Activated T-cell treated with anti-CD3 and anti-CD28 coated beads for 4 hours (primary cell): Measurements from ENCODE around the gene HEXD.
"Not testable (repeated sequence)": the region's sequence is repeated elsewhere in the genome, so short reads cannot be mapped to it uniquely, and the experiment has no call there.

Experiments used
- DNase-seq: peaks from one replicate; pipeline ENCODE4 v3.0.0-alpha.2; 2020

HEXD gene

DNA sequence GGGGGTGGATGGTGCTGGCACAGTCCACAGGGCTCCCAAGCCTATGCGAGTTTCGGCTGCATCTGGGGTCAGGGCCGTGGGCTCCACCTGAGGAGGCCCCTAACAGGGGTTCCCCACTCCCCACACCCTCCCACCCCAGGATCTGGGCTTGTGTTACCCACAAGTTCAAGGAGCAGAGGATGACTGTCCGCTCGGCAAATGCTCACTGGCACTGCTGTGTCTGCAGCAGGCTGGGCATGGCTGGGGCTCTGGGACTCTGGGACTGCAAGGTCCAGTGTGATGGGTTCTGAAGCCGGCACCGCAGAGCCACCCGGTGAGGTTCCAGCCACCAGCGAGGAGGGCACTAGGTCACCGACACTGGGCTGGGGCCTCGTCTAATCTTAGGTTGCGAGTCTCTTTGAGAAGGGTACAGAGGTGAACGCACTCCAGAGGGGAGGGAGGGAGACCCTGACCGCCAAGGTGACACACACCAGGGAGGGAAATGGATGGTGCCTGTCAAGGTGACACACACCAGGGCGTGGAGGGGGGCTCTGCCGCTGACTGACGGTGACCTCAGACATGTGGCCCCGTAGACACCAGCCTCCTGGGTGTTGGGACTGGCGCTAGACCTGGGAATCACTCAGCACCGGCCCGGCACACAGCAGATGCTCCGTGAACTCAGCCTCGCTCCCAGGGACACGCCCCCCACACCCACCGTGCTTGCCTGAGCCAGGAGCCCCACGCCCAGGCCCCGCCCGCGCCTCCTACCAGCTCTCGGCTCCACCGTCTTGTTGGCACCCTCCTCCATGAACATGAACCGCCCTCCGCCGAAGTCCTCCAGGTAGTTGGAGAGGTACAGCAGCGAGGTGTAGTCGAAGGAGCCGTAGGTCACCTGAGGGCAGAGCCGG is 20.5 kb upstream of the HEXD start:
- no peak for DNase-seq

DNA sequence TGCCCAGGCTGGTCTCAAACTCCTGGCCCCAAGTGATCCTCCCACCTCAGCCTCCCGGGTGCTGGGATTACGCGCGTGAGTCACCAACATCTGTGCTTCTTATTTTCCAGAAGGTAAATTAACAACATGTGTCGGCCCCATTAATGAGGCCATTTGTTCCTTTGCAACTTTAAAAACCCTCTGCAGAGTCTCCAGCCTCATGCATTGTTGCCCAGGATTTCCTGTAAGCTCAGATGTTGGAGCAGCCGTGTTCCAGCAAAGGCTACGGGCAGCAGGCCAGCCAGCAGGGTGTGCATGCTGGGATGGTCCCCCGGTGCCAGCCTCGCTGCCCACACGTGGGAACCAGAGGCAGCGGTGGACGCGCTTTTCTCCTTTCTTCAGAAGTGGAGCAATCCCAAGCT is 19.1 kb upstream of the HEXD start:
- no peak for DNase-seq

DNA sequence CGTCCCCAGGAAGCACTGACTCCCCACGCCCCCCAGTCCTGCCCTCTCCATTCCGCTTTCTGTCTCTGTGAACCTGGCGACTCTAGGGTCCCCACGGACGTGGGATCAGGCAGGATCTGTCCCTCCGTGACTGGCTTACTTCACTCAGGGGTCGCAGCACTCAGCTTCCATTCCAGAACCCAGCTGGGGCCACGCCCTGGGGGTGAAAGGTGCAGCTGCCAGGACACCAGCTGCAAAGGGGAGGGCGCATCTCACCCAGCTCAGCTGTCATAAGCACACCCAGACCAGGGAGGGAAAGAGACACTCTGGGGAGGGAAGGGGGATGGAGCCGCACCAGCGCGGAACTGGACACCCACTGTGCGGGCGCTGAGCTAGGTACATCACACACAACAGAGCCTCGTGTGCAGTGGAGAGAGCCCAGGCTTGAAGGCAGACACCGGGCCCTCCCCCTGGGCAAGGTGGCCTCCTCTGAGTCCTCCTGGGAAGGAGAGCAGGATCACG is 18.5 kb upstream of the HEXD start:
- no peak for DNase-seq

DNA sequence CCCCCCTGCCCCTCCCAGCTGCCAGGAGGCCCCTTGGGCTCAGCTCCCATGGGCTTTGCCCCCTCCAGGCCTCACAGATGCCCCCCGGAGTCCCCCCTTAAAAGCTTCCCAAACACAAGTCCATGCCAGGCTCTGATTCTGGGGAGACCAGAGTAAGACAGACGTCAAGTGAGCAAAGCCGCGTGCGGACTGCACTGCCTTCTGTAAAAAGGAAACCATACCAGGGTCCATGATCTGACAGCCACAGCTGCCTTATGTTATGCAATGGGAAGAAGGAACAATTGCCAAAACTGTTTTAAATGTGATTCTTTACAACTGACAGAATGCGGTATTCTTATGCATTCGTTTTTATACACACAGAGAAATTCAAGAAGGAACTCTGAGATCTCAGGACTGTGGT is 17.9 kb upstream of the HEXD start:
- DNase-seq: no peak

DNA sequence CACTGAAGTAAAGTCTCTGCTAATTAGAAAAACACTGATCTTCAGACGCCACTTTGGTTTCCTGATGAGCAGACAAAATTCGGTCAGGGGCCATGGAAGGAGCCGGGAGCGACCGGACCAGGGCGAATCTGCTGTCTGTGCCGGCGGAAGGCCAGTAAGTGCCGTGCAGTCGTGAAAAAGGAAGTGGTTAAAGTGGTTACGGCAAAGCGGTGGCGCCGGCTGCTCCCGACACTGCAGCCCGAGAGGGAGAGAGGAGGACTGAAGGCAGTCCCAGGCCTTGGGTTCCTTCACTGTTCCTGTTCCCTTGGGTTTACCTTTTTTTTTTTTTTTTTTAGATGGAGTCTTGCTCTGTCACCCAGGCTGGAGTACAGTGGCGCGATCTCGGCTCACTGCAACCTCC is 17.3 kb upstream of the HEXD start:
- DNase-seq: peak; percentile 13

DNA sequence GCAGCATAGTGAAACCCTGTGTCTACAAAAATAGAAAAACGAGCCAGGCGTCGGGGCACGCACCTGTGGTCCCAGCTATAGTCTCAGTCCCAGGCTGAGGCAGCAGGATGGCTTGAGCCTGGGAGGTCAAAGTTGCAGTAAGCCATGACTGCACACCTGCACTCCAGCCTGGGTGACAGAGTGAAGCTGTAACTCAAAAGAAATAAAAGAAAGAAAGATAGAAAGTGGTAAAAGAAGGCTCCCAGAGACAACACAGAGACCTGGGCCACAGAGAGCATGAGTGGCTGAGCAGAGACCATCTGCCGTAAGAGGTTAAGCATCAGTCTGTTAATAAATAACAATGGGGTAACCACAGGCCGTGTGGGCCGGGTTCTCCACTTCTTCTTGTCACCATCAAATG is 15.3 kb upstream of the HEXD start:
- no peak for DNase-seq

DNA sequence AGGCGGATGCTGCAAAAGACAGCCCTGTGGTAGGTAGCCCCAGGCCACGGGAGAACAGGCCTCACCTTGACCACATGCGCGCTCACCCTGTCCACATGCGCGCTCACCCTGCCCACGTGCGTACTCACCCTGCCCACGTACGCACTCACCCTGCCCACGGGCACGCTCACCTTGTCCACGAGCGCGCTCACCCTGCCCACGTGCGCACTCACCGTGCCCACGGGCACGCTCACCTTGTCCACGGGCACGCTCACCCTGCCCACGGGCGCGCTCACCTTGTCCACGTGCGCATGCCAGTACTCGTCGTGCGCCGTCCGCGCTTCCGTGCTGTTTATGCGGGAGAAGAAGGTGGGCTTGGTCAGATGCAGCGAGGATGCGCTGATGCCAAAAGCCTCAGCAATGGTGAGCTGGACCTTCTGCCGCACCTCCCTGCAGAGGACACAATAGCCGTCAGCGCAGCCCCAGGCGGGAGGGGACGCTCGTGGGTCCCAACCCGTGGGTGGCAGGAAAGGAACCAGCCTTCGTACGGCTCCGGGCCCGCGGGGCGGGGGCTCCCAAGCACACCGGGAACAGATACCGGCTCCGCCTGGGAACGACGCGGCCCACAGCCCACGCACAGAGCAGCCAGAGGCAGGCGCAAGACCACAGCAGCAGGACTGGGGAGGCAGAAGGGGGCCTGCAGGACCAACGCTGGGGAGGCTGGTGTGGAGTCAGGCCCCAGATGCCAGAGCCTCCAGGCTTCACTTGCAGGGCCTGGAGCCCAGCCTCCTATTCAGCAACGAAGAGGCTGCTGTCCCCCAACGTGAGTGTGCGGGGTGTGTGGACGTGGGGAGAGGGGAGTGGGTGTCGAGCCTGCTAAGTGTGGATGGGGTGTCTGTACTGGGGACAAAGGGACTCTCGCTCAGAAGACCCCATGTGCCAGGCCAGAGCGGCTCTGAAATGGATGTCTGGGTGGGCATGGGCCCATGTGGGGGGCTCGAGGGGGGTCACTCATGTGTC is 14.2 kb upstream of the HEXD start:
- no peak for DNase-seq

DNA sequence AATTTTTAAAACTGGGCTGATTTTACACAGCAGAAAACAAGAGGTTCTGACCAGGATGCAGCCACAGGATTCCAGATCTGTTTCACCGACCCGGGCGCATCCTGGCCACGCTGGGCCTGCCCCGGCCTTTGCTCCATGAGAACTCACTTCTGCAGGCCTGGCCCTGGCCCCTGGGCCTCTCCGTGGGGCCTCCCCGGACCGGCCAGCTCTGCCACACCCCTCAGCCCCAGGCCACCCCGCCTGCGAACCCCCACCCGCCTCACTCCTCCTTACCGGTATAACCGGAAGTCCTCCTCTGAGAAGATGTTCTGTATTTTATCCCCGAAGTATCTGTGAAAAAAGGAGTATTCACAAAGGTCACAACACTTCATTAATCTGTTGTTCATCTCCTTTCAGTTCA is 13.1 kb upstream of the HEXD start:
- no peak for DNase-seq

DNA sequence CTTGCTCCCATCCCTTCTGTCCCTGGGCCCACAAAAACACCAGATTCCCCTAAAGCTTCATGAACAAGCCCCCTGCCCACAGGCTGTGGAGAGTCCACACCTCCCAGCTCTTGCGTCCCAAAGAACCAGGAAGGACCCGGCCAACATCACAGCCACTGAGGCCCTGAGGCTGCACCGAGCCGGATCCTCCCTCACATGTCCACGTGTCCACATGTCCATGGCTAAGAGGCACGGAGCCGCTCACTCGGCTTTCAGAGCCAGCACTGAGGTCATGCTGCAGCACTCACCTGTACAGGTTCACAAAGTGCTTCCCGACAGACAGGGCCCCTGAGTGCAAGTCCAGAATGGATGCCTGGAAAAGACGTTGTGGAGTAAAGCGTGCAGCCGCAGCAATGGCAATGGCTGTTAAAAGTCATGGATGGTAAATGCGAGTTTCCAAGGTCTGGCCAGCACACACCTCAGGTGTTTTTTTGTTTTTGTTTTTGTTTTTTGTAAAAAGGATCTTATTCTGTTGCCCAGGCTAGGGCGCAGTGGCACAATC is 11.9 kb upstream of the HEXD start:
- DNase-seq: no peak

DNA sequence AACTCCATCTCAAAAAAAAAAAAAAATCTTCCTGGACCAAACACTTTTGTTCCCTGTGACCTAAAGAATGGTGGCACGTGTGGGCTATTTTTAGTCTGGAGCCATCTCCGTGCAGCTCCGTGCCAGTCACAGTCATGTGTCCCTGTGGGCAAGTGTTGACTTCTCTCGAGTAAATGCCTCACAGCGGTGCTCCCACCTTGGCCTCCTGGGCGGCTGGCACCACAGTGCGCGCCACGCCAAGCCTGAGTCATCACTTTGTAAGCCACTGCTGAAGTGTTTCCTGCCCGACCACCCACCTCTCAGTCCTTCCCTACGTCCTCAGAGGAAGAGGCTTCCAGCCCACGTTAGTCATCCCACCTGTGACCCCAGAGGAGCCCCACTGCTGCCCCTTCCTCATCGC is 10.9 kb upstream of the HEXD start:
- no peak for DNase-seq

DNA sequence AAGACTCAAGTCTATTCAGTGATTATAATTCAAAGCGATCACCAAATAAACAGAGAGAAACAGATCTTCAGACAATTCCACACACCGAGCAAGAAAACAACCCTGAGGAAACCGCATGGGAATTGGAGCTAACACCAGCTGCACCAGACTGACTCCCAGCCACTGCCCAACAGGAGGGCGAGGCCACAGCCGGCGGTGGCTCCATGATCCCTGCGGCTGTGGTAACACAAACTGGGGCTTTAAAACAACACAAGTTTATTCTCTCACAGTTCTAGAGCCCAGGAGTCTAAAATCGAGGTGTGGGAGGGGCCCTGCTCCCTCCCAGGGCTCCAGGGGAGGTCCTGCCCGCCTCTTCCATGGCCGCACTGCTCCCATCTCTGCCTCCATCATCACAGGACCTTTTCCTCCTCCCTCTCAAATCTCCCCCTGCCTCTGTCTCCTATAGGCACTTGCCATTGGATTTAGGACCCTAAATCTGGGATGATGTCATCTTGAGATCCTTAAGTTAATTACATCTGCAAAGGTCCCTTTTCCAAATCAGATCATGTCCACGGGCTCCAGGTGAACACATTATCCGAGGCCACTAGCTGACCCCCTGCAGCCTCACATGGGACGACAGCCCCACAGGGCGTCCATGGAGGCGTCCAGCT is 9.7 kb upstream of the HEXD start:
- no peak for DNase-seq

DNA sequence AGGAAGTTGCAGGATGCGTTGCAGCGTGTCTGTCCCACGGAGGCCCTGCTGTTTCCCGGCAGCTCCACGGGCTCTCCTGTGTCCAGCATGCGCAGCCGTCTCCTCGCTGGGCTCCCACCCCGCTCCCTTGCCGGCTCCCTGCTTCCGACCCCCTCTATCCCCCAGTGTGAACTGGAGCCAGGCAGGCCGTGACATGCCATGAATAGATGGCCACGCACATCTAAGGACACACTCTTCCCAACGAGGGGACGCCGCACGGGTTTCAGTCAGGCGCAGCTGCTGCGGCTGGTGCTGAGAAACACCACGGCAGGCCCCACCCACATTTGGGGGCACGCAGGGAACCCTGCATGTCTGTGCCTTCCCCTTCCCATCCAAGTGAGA is 9.2 kb upstream of the HEXD start:
- no peak for DNase-seq

DNA sequence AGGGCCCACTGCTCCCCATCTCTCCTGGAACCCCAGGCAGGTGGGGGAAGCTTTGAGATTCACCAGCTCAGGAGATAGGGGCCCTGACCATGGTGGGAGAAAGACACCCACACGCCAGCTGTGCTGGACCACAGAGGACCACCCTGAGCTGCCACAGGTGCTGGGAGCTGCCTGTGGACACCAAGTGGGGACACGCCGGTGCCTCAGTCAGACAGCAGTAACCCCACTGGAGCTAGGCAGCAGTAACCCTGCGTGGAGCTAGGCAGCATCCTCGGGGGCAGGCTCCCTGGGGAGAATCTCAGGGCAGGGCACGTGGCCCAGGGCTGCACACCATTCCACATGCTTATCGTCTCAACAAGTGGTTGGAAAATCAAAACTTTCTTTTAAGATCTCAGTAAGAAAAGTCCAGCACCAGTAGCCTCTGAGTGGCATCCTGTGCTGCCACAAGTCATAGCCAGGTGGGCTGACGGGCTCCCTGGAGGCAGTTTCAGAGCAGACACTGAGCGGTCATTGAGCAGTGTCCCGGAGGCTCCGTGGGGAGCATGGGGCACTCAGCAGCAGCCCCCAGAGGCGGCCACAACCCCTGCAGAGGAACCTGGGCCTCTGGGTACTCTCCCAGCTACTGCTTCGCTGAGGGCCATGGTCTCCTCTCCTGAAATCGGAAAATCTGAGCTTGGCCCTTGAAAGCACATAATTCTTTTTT is 8.0 kb upstream of the HEXD start:
- DNase-seq: no peak

DNA sequence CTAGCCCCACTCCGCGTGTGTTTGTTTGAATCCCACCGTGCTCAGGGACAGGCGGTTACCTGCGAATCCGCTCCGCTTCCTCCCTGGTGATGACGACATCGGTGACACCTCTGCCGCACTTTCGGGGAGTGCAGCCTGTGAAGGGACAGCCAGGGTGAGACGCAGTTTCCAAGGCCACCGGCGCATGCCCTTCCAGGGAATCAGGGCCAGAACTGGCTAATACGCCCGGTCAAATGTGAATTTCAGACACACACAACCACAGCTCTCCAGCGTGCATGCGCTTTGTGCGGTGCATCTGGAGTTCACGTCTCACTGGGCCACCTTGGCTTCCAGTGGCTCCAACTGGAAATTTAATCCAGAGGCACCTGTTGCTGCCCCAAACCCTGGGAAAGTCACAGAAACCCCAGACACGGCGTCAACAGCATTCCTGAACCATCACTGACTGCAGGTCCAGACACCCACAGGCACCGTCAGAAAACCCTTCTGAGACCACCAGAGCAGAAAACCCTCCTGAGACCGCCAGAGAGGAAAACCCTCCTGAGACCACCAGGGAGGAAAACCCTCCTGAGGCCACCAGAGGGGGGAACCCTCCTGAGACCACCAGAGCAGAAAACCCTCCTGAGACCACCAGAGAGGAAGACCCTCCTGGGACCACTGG is 6.6 kb upstream of the HEXD start:
- no peak for DNase-seq

DNA sequence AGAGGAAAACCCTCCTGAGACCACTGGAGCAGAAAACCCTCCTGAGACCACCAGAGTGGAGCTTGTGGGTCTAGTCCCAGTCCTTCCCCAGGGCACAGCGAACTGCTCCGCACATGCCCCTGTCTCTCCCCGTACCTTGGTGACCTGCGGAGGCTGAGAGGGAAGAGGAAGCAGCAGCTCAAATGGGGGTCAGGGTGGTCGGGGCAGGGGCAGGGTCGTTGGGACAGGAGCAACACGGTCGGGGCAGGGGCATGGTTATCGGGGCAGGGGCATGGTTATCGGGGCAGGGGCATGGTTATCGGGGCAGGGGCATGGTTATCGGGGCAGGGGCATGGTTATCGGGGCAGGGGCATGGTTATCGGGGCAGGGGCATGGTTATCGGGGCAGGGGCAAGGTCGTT is 6.1 kb upstream of the HEXD start:
- not testable (repeated sequence) for DNase-seq

DNA sequence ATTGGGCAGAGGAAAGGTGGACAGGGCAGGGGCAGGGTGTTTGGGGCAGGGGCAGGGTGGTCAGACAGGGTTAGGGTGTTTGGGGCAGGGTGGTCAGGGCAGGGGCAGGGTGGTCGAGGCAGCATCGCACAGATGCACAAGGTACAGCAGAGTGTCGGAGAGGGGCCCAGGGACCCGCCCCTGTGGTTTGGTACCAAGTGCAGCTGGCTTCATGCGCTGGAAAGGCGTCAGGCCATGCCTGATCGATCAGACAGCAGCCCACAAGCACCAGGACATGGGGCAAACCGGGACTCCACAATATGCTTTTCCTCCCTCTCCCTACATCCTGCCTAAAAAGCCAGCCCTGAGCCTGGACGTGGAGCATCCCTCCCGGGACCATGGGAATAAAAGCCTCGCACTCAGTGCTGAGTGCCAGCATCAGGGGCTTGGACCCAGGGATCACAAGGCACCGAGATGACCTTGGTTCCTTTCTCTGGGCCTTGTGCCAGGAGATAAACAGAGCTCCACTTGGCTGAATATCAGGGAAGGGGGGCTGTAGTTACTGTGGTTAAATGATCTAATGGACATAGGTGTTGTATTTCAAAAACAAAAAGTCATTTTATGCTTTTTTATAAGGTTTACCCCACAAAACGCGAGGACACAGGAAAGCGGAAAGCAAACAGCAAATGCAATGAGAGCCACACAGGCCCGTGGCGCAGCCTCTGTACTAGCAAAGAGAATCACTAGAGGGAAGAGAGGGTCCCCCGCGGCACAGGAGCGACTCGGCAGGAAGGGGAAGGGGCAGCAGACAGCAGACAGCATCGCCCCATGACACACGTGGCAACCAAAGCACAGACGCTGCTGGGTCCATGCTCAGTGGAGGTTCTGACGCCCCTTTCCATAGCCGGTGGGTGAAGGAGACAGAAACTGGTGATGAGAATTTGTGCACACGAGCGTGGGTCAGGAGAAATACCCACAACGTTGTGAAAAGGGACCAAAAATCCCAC is 5.3 kb upstream of the HEXD start:
- no peak for DNase-seq

DNA sequence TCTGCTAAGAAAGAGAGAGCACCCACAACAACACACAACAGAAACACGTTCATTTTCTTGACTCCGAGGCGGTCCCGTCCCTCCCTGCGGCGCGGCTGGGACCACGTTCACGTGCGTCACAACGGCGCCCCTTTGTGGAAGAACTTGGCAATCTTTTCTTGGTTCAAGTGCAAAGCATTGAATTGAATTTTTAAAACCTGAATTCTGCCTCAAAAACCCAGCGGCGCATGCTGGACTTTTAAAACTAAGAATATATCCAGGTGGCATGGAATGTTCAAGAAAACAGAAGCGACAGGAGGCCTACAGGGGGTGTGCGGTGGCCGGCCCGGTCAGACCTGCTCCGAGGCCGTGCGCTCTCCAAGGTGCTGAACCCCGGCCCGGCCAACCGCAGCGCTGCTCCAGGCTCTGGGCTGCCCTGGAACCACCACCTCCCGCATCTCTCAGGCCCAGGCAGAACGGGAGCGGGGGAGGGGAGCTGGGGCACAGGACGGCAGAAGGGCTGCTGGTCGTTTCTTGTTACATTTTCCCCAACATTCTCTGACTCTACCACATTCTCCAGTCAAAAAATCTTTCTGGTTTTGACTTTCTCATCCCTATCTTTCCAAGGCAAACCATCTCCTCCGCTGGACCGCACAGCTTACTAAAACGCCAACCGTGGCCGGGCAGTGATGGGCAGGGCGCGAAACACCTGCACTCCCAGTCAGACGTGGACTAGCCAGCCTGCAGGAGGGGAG is 3.4 kb upstream of the HEXD start:
- DNase-seq: peak; percentile 69

DNA sequence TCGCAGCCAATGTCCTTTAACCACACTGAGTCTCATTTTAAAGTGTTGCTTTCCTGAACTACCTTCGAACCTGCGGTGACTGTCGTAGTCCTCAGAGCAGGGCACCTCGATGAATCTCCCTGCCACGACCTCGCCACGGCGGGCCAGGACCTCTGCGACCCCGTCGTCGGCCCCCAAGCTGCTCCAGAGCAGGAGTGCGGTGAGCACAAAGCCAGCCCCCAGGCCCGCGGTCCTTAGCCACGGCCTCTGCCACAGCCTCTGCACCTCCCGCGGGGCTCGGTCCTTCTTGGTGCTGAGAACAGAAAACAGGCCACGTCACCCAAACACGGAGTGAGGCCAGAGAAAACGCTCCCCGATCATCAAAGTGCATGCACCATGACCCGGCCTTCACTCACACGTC is 2.8 kb upstream of the HEXD start:
- no peak for DNase-seq

DNA sequence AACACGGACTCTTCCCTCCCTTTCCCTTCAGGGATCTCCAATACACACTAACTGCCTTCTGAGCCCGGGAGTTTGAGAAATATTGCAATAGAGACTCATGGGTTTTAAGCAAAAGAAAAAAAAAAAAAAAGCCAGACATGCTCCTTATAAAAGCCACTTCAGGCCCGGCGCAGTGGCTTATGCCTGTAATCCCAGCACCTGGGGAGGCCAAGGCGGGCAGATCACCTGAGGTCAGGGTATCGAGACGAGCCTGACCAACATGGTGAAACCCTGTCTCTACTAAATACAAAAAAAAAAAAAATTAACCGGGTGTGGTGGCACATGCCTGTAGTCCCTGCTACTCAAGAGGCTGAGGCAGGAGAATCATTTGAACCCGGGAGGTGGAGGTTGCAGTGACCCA is 2.4 kb upstream of the HEXD start:
- DNase-seq: no peak

DNA sequence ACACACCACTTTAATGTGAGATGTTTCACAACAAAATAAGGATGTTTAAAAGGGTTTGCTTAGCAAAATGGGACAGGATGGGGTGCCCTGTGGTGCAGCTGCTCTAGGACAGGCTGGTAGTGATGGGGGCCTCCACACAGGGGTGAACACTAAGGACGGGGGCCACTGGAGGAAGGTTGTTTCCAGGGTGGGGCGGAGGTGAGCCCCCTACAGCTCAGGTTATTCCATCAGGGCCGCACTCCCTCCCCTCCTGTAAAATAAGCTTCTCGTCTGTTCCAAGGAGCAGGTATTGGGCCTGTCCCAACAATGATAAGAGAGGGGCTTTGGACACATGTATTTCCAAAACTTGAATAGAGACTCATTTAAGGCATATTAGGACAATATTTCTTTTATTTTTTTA is 1.9 kb upstream of the HEXD start:
- DNase-seq: no peak
